Ureter (tissue), 1 donor: ENCODE data around the gene KNCN. TPM values are rescaled to one million over a fixed set of nuclear protein-coding genes. Genes with fewer than 3 reads are reported as not detected.

Source experiments
- DNase-seq: peaks from one replicate; pipeline ENCODE4 v3.0.0-alpha.2; 2020; ENCODE audit warnings: low spot score
- total RNA-seq: library from RNA; stranded (reverse); gene quantifications from one replicate; pipeline ENCODE4 v1.2.4, GENCODE V29; 2023
- donor health status: DM: yes; HTN: yes; CAD: no.

KNCN gene
- total RNA-seq, result not detected

GRCh38 chr1:46551597-46552095 is at the start of gene KNCN:
Gene KNCN, minus strand, starts transcription at chr1:46551647. Its CDS starts 432 bp downstream, at chr1:46551215.
- no peak for DNase-seq

DNA sequence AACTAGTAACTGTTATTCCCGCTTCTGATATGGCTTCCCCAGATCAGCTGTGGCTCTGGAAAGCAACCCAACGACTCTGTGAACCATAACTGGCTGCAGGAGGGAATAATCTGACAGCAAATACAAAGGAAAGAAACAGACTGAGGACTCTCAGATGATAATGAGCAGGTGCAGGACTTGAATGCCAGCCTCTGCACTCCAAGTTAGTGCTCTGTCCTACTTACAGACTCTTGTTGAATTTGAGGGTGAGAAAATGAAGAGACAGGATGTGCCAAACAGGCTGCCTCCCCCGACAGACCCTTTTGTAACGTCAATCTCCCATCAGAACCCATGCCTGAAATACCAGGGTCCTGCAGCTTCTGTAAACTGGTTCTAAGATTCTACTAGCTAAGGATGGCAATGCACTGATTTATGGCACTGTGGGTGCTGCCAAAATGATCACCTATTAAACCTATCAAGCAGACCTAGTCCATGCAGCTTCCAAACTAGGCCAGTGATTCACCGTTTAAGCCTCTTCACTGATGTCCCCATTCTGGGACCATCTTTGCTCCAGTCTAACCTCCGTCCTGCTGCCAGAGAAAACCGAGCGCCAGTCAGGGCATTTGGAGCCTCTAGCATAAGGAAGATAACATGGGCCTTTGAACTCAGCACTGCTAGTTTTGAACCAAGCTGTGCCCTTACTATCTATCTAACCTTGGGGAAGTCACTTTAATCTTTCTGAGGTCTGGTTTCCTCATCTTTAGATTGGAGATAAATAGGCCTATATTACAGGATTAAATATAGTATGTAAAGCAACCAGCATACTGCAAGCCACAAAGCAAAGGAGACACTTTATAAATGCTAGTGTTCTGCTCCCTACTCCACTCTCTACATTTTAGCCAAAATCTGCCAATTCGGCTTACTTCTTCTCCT is 47.9 kb upstream of the KNCN start:
- no peak for DNase-seq

GRCh38 chr1:46596846-46597245 is 45.4 kb upstream of the KNCN start:
- DNase-seq, result no peak

GRCh38 chr1:46596036-46596435 is 44.6 kb upstream of the KNCN start:
- DNase-seq, result no peak

DNA sequence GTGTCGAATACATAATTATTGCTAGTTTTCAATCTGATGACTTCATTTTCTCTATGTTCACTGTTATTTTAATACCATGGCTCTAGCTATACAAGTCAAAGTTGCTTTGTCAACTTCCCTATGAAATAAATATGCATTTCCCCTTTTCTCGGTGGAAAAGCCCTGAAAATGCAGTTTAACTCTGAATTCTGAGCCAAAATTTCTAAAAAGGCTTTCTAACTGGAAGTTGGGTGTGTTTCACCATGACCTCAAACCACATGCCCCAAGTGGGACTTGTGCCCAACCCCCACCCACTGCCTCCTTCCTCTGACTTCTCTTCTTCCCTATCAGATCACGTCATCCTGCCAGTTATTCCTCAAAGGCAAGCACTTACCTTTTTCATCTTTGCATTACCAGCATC is 43.7 kb upstream of the KNCN start:
- DNase-seq, result no peak

GRCh38 chr1:46594063-46594462 is 42.6 kb upstream of the KNCN start:
- no peak for DNase-seq

DNA sequence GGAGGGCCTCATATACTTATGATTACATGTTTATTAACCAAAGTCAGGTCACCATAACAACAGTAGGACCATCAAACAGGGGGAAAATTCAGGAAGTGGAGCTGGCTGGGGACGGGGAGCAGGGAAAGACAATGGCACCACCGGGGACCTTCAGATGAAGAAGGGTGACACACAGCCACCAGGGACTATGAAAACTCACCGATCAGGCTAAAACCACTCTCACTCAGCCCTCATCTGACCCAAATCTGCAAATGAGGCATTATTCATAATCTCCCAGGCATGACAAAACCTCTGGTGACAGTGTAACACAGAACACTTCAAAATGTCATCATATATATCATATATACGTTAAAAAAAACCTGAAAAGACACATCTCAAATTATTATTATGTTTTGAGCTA is 41.4 kb upstream of the KNCN start:
- no peak for DNase-seq

DNA sequence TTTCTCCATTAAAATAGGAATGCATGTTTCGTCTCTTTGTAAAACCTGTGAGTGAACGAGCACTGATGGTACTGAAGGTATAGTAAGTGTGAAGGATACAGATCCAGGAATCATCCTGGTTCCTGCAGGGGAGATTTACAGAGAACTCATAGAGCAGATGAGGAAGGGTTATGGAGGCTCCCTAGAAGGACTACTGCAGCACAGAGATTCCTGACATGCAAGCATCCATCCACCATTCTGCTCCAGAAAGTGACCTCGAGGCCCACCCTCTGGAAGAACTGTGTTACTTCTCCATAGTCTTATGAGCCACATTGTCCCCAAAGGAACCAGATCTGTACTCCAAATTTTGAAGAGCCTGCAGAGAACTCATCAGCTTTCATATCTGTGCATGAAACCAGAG is 38.1 kb upstream of the KNCN start:
- no peak for DNase-seq

- DNase-seq, result no peak
These were observed 35.6 kb upstream of the KNCN start for GRCh38 chr1:46587069-46587468.

DNA sequence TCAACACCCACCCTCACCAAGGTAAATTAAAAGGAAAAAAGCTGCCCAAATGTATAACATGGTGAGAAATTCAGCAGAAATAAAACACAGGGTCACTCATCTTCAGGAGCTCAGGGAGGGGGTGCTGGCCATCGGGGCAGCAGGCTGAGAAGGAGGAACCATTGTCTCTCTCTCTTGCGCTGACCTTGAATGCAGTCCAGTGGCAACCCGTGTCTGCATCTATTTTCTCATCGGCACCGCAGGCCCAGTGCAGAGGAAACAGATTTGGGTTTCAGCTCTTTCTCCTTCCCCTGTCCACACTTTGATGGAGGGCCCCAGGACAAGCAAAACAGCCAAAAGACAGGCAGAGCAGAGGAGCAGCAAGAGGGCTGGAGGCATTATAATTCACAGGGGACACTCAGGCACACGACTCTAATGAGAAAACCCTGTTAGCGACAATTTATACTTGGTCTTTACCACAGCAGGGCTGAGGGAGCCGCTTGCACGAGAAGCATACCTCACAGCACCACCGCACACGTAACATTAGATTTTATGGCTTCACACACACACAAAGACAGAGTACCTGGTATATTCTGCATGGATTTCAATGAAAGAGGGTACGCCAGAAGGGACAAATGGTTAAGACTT is 34.0 kb upstream of the KNCN start:
- no peak for DNase-seq

DNA sequence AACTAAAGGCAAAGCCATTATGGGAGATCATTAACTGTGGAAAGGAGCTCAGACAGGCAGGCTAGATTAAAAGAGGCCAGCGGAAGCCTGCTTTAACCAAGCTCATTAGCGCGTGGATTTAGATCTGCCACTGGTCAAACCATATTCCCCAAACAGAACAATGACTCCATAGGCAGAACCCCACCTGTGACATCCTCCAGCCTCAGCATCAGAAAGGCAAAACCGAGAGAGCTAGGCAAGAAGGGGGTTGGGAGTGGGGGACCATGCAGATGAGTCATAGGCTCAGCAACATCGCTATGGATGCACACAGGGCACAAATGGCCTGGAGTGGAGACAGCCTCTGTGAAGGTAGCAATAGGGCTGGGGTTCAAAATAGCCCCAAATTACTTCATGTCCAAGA is 32.0 kb upstream of the KNCN start:
- DNase-seq, result no peak

DNA sequence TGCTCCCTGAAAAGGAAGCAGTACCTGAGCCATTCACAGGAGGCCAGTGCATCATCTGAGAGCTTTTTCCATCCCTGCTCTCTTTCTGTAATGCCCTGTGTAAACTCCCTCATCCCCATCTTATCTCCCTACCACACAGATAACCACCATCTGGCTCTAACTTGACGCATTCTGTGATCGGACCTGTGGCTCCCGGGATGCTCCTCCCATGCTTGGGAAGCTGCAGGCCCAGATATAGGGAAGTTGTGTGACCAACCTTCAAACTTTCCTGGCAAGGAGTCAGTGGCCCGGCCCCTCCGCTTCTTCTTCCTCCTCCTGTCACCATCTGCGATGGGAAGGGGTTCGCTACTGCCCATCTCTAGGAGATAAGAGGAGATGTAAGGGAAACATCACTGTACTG is 31.5 kb upstream of the KNCN start:
- no peak for DNase-seq

DNA sequence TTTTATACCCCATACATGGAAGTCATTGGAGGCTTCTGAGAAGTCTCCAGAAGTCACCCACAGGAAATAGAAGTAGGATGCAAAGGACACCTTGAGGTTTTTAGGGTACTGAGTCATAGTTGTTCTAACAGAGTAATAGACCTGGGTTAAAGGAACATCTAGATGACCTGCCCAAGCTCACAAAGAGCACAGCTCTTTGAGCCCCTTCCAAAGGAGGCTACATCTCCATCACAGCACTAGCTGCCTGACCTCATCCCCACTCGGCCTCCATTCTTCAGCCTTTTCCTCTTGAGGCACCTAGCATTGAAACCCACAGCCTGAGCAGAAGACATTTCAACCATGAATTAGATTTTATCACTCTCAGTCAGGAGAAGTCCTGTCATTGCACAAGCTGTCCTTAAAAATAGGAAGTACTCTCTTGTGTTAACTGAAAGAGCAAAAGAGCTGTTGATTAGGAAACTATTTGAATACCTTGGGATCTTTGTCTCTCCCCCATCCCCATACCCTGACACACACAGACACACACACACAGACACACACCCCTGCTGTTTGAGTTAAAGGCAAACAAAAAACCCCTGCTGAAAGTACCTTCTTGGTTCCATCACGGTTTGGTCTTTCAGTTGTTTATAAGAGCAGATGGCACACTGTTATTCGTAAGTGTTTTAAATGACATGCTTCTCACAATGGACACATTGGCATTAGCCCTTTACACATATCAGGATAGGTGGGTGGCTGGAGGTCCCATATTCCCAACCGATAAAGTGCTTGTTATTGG is 30.4 kb upstream of the KNCN start:
- DNase-seq, result no peak

- no peak for DNase-seq
These were observed 28.9 kb upstream of the KNCN start for GRCh38 chr1:46580140-46580903.

DNA sequence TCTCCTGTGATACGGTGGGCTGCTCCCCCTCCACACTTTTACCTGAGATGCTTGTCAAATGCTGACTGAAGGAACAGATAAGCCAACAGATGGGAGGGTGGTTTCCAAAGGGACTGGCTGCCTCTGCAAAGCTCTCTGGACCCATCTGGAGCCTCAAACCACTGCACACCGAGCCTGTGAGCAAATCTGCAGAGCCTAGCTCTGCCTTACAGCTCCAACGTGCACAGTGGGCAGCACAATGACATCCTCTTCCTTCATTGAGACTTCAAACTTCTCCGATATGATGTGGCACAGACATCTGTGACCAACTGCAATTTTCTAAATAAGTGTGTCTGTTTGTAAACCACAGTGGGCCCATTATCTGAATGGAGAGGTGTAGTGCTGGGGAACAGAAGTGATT is 26.2 kb upstream of the KNCN start:
- no peak for DNase-seq

DNA sequence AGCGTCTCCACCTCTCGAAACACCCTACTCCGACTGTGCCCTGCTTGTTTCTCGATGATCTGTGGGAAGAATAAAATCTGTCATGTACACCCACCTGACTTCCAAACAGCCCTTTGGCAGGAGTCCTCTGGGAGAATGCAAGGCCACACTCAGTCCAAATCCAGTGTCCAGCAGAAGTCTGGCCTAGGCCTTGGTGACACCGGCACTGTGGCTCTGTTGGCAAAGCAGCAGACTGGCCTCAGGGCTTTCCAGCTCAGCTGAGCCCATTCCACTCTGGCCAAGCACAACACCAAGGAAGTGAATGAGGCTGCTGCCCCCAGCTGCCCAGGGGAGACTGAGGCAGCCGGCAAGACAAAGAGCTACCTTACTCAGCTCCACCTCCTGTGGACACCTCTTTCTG is 25.1 kb upstream of the KNCN start:
- no peak for DNase-seq

- no peak for DNase-seq
These were observed 24.3 kb upstream of the KNCN start for GRCh38 chr1:46575778-46576177.

- no peak for DNase-seq
These were observed 23.9 kb upstream of the KNCN start for GRCh38 chr1:46575300-46575699.

GRCh38 chr1:46571691-46572225 is 20.3 kb upstream of the KNCN start:
- DNase-seq, result no peak

GRCh38 chr1:46569884-46570725 is 18.7 kb upstream of the KNCN start:
- no peak for DNase-seq
